A673 (cell line): ENCODE data around the gene DACT3. TPM values are rescaled to one million over a fixed set of nuclear protein-coding genes. Genes with fewer than 3 reads are reported as not detected.
A peak's percentile ranks its signal among the peaks of the same experiment; 100 is the strongest.

Source experiments
- BruUV-seq: library from RNA; stranded (reverse); fragments of 400-500 nt; replicated peaks from 2 replicates; lab custom pipeline; 2021; lab: Mats Ljungman, UMichigan
- CTCF ChIA-PET: fragments of 300-600 bp; sonication (Branson Sonifier 250); formaldehyde crosslinking; loops from one replicate; lab custom pipeline; 2022; ENCODE audit warnings: antibody characterized with exemption; lab: Charles Lee
- POLR2A ChIA-PET: fragments of 300-600 bp; sonication (Branson Sonifier 250); formaldehyde crosslinking; loops from one replicate; lab custom pipeline; 2022; ENCODE audit warnings: antibody characterized with exemption; ENCODE audit not compliant: low non-redundant PET; lab: Charles Lee
- DNase-seq: peaks from one replicate; pipeline ENCODE4 v3.0.0-alpha.2; 2015; ENCODE audit warnings: low spot score
- H3K27ac ChIP-seq: fragments of 200-600 bp; sonication (generic); 2 replicates; pipeline ENCODE4 v1.5.1; 2016; ENCODE audit warnings: mixed run types, low read depth, mild to moderate bottlenecking, mixed read lengths, antibody characterized with exemption, low read length; ENCODE audit not compliant: poor library complexity, severe bottlenecking
- H3K27me3 ChIP-seq: fragments of 200-600 bp; sonication (generic); replicated peaks from 2 replicates; pipeline ENCODE4 v1.6.1; 2017; ENCODE audit warnings: mixed run types, low read depth, mild to moderate bottlenecking, mixed read lengths, antibody characterized with exemption, low read length; ENCODE audit not compliant: insufficient read depth, poor library complexity
- H3K36me3 ChIP-seq: fragments of 200-600 bp; sonication (generic); 2 replicates; pipeline ENCODE4 v1.6.1; 2016; ENCODE audit warnings: mixed run types, mild to moderate bottlenecking, mixed read lengths, antibody characterized with exemption, low read length; ENCODE audit not compliant: insufficient read depth, poor library complexity, severe bottlenecking
- H3K4me1 ChIP-seq: fragments of 200-600 bp; sonication (generic); 2 replicates; pipeline ENCODE4 v1.6.1; 2017; ENCODE audit warnings: mixed run types, mild to moderate bottlenecking, mixed read lengths, antibody characterized with exemption, low read length; ENCODE audit not compliant: insufficient read depth, poor library complexity, severe bottlenecking
- H3K4me3 ChIP-seq: fragments of 200-600 bp; sonication (generic); 2 replicates; pipeline ENCODE4 v1.5.1; 2016; ENCODE audit warnings: low read depth, mixed run types, mild to moderate bottlenecking, mixed read lengths, low read length; ENCODE audit not compliant: poor library complexity, severe bottlenecking
- H3K9me3 ChIP-seq: fragments of 200-600 bp; sonication (generic); 2 replicates; pipeline ENCODE4 v1.6.1; 2016; ENCODE audit warnings: mixed run types, low read depth, mild to moderate bottlenecking, mixed read lengths, antibody characterized with exemption, low read length; ENCODE audit not compliant: poor library complexity, severe bottlenecking
- EZH2 ChIP-seq: fragments of 200-600 bp; sonication (generic); IDR thresholded peaks from 2 replicates; pipeline ENCODE4 v1.6.1; 2017; ENCODE audit warnings: borderline replicate concordance, low read depth, mild to moderate bottlenecking, mixed read lengths, antibody characterized with exemption, low read length; ENCODE audit not compliant: poor library complexity, severe bottlenecking
- intact Hi-C: fragments of 100-400 bp; cut with micrococcal nuclease; formaldehyde crosslinking; loops from one replicate; pipeline ENCODE4 v1.10.0; 2022; ENCODE audit not compliant: unreplicated experiment
- total RNA-seq: library from RNA; stranded (reverse); gene quantifications from 2 replicates; pipeline ENCODE4 v1.2.3, GENCODE V29; 2021
- TF ChIP-seq, protein P1 (sequence below): fragments of 300-800, 200-600 bp; sonication (generic); conservative IDR thresholded peaks from 2 replicates; pipeline ENCODE4 v1.5.1; 2017; ENCODE audit warnings: low read depth, mild to moderate bottlenecking, antibody characterized with exemption, low read length, moderate library complexity, mixed read lengths

The DACT3 gene
- total RNA-seq, 1 experiment from 2014 or later, result 0.32 TPM

DNA sequence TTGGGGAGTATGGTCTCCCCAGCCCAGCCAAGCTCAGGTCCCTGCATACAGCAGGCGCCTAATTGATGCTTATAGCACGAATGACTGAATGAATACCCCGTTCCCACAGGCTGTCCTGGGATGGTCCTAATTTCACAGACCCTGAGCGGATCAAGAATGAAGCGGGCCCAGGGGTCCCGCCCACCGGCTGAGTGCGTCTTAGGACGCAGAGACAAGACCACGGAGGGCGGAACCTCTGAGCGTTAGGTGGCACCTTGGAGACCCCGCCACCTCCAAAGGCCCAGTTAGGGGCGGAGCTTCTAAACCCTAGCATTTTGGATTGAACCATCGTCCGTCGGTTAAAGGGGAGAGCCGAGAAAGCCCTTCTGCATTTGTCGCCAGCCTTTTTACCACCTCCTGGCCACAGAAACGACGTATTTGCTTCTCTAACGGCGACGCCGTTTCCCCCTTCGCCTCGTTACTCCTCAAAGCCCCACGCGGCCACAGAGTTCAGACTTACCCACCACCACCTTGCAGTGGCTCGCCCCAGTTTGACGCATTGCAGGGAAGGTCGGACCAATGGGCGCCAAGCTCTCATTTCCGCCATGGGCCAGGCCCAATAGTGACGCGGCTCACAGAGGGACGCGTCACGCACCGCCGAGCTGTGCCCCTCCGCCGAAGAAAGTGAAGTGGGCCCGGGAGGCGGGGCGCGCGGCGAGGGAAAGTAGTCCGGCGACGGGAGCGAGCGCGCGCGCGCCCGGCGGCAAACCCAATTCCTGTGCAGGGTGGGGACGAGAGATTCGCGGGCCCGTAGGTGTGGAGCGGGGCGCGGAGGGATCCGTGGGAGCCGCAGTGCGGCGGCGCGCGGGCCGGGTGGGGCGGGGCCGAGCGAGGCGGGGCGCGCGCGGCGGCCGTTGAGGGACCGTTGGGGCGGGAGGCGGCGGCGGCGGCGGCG is 60.3 kb downstream of the DACT3 start:
- H3K4me1 ChIP-seq, result peaks cover 10% of the 10 kb centered on the region
- no peak for TF ChIP-seq EZH2
- TF ChIP-seq, protein P1, sequence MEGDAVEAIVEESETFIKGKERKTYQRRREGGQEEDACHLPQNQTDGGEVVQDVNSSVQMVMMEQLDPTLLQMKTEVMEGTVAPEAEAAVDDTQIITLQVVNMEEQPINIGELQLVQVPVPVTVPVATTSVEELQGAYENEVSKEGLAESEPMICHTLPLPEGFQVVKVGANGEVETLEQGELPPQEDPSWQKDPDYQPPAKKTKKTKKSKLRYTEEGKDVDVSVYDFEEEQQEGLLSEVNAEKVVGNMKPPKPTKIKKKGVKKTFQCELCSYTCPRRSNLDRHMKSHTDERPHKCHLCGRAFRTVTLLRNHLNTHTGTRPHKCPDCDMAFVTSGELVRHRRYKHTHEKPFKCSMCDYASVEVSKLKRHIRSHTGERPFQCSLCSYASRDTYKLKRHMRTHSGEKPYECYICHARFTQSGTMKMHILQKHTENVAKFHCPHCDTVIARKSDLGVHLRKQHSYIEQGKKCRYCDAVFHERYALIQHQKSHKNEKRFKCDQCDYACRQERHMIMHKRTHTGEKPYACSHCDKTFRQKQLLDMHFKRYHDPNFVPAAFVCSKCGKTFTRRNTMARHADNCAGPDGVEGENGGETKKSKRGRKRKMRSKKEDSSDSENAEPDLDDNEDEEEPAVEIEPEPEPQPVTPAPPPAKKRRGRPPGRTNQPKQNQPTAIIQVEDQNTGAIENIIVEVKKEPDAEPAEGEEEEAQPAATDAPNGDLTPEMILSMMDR, result no peak
- CTCF ChIA-PET, result interaction anchor here (0.5 to 1.4 kb wide), 7 partner anchors 13 to 205 kb away, joined by 3 to 10 read pairs (median 4); partner anchors contain the start of gene DACT3
- H3K9me3 ChIP-seq, result peaks cover 10% of the 10 kb centered on the region
- H3K36me3 ChIP-seq, result peaks cover 5% of the 10 kb centered on the region
- peak overlapping the region; percentile 100 for H3K27ac ChIP-seq
- peak; percentile 98 for DNase-seq
- POLR2A ChIA-PET, result interaction anchor here (0.7 kb wide), 1 partner anchor 113 kb away, joined by 4 read pairs; no protein-coding TSS in a partner anchor
- BruUV-seq, result TSS peak; percentile 86
- peak overlapping the region; percentile 100 for H3K4me3 ChIP-seq
- no peaks in the 10 kb centered on the region for H3K27me3 ChIP-seq
- intact Hi-C loops, result loop anchor here (5.0 kb wide), 1 partner anchor 73 kb away; no protein-coding TSS in a partner anchor

DNA sequence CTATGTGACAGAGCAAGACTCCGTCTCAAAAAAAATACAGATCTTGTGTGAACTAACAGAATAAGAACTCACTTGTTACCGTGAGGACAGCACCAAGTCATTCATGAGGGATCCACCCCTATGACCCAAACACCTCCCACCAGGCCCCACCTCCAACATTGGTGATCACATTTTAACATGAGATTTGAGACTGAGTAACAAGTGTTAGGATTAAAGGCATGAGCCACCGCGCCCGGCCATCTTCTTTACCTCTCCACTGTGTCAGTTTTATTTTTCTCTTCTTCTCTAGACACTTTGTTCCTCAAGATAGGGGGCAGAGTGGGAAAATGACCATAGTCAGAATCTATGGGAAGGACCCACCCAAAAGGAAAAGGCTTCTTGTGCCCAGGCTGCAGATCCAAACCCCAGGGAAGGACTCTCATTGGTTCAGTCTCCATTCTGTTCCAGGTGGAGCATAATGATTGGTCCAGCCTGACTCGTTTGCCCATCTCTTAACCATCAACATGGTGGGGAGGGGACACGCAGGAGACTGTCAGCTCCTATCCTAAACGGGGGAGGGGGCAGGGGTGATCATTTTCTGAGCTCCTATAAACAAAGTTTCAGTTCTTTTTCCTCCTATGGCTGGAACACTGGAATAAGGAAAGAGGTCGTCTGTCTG is 61.1 kb downstream of the DACT3 start:
- no peaks in the 10 kb centered on the region for H3K27me3 ChIP-seq
- intact Hi-C loops, result loop anchor here (5.0 kb wide), 1 partner anchor 73 kb away; no protein-coding TSS in a partner anchor
- no peak for DNase-seq
- ChIA-PET POLR2A (interaction anchor here (0.7 kb wide), 1 partner anchor 114 kb away, joined by 4 read pairs; no protein-coding TSS in a partner anchor), CTCF (interaction anchor here (0.6 to 1.4 kb wide), 4 partner anchors 14 to 157 kb away, joined by 3 to 8 read pairs (median 6); partner anchors contain the start of gene DACT3)
- peaks cover 10% of the 10 kb centered on the region for H3K4me1 ChIP-seq
- peak overlapping the region; percentile 100 for H3K27ac ChIP-seq
- H3K36me3 ChIP-seq, result no peaks in the 10 kb centered on the region
- peaks cover 10% of the 10 kb centered on the region for H3K9me3 ChIP-seq
- BruUV-seq, result no TSS peak
- H3K4me3 ChIP-seq, result peak overlapping the region; percentile 100
- no peak for TF ChIP-seq EZH2
- TF ChIP-seq, protein P1, result no peak

DNA sequence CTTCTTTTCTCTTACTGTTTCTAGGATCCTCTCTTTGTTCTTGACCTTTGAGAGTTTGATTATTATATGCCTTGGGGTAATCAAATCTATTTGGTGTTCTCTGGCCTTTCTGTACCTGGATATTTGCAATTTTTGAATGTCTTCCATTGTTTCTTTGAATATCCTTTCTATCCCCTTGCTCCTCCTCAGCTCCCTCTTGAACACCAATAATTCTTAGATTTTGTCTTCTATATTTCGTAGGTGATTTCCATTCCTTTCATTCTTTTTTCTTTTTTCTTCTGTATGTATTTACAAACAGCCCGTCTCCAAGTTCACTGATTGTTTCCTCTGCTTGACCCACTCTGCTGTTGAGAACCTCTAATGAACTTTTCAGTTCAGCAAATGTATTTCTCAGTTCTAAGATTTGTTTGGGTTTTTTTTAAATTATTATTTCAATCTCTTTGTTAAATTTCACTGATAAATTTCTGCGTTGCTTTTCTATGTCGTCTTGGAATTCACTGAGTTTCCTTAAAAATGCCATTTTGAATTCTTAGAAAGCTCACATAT is 62.5 kb downstream of the DACT3 start:
- intact Hi-C loops, result no loop called here
- Histone ChIP-seq H3K27me3 (no peaks in the 10 kb centered on the region), H3K9me3 (peaks cover 10% of the 10 kb centered on the region), H3K4me3 (no peak overlapping the region), H3K4me1 (peaks cover 10% of the 10 kb centered on the region), H3K36me3 (no peaks in the 10 kb centered on the region), H3K27ac (no peak overlapping the region)
- POLR2A ChIA-PET, result interaction anchor here (0.6 kb wide), 1 partner anchor 34 kb away, joined by 3 read pairs; no protein-coding TSS in a partner anchor
- TF ChIP-seq EZH2, result no peak
- TF ChIP-seq, protein P1, result no peak
- DNase-seq, result no peak
- CTCF ChIA-PET, result no interaction called here
- BruUV-seq, result no TSS peak
